NCI-H446 treated with DMSO at 0.1 percent for 48 hours (cell line): ENCODE measurements around the gene KRTAP9-8.
"Not testable (repeated sequence)": the region's sequence is repeated elsewhere in the genome, so short reads cannot be mapped to it uniquely, and the experiment has no call there.

Experiments used
- DNase-seq: peaks from one replicate; lab custom pipeline; 2025; lab: John Stamatoyannopoulos, UW

Gene KRTAP9-8

DNA sequence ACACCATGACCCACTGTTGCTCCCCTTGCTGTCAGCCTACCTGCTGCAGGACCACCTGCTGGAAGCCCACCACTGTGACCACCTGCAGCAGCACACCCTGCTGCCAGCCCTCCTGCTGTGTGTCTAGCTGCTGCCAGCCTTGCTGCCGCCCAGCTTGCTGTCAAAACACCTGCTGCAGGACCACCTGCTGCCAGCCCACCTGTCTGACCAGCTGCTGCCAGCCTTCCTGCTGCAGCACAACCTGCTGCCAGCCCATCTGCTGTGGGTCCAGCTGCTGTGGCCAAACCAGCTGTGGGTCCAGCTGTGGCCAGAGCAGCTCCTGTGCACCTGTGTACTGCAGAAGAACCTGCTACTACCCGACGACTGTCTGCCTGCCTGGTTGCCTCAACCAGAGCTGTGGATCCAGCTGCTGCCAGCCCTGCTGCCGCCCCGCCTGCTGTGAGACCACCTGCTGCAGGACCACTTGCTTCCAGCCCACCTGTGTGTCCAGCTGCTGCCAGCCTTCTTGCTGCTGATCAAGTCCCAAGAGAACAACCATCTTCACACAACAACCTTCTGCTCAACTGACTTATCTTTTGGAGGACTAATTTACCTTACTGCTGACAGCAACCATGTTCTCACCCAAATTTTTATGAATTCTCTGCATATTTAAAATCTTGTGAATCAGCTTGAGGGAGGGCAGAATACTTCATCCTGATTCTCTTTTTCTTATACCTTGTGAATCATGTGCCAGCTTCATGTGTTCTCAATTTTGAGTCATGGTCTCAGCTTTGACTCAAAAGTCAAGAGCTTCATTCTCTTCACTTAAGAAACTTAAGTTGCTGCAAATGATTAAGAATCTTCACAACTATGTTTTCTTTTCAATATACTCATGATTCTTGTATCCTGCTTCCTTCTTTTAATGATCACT lies 17.8 kb downstream of the KRTAP9-8 start, which contains the start of gene KRTAP9-9:
KRTAP9-9 (plus strand) TSS at position 4 of the 910 bp plus-strand sequence.
- DNase-seq, result not testable (repeated sequence)

GRCh38 chr17:41256291-41256685 lies 18.5 kb downstream of the KRTAP9-8 start:
- no peak for DNase-seq

DNA sequence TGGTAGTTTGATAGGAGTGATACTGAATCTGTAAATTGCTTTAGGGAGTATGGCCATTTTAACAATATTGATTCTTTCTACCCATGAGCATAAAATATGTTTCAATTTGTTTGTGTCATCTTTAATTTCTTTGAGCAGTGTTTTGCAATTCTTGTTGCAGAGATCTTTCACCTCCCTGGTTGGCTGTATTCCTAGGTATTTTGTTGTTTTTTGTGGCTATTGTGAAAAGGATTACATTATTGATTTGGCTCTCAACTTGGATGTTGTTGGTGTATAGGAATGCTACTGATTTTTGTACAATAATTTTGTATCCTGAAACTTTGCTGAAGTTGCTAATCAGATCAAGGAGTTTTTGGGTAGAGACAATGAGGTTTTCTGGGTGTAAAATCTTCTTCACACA lies 20.6 kb downstream of the KRTAP9-8 start:
- DNase-seq, result no peak

DNA sequence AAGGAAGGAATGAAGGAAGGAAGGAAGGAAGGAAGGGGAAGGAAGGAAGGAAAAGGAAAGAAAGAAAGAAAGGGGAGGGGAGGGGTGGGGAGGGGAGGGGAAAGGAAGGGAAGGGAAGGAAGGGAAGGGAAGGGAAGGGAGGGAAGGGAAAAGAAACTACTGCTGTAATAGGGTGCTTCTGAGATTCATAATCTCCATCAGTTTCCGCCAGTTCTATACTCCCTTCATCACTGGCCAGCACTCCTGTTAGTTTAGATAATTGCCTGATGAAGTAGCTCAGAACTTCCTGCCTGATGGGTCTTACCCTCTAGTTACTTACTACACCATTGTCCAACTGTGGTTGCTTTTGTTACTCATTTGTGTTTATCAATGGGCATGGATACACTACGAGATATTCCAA lies 25.4 kb downstream of the KRTAP9-8 start:
- no peak for DNase-seq

GRCh38 chr17:41264599-41264998 lies 26.8 kb downstream of the KRTAP9-8 start:
- no peak for DNase-seq

GRCh38 chr17:41265078-41265477 lies 27.3 kb downstream of the KRTAP9-8 start, which contains the start of gene KRTAP9-6:
Gene KRTAP9-6, plus strand, starts transcription at chr17:41265378. Its CDS starts 0 bp downstream, at chr17:41265378.
- DNase-seq, result no peak

GRCh38 chr17:41267711-41268110 lies 29.9 kb downstream of the KRTAP9-8 start:
- no peak for DNase-seq

DNA sequence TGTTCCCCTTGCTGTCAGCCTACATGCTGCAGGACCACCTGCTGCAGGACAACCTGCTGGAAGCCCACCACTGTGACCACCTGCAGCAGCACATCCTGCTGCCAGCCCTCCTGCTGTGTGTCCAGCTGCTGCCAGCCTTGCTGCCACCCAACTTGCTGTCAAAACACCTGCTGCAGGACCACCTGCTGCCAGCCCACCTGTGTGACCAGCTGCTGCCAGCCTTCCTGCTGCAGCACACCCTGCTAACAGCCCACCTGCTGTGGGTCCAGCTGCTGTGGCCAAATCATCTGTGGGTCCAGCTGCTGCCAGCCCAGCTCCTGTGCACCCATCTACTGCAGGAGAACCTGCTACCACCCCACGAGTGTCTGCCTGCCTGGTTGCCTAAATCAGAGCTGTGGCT lies 33.5 kb downstream of the KRTAP9-8 start:
- not testable (repeated sequence) for DNase-seq

DNA sequence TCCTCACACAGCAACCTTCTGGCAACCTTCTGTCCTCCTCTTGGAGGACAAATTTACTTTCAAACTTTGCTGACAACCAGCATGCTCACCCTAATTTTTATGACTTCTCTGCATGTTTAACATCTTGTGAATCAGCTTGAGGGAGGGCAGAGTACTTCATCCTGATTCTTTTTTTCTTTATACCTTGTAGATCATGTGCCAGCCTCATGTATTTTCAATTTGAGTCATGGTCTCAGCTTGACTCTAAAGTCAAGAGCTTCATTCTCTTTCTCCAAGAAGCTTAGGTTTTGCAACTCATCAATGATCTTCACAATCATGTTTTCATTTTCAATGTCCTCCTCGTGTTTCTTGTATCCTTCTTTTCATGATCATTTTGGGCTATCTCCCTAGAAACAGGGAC lies 34.1 kb downstream of the KRTAP9-8 start:
- no peak for DNase-seq

- DNase-seq, result not testable (repeated sequence)
Measured at GRCh38 chr17:41275648-41276190, 37.9 kb downstream of the KRTAP9-8 start, which contains the start of gene KRTAP9-7. Gene KRTAP9-7, plus strand, starts transcription at chr17:41275698. Its CDS starts 0 bp downstream, at chr17:41275698.

DNA sequence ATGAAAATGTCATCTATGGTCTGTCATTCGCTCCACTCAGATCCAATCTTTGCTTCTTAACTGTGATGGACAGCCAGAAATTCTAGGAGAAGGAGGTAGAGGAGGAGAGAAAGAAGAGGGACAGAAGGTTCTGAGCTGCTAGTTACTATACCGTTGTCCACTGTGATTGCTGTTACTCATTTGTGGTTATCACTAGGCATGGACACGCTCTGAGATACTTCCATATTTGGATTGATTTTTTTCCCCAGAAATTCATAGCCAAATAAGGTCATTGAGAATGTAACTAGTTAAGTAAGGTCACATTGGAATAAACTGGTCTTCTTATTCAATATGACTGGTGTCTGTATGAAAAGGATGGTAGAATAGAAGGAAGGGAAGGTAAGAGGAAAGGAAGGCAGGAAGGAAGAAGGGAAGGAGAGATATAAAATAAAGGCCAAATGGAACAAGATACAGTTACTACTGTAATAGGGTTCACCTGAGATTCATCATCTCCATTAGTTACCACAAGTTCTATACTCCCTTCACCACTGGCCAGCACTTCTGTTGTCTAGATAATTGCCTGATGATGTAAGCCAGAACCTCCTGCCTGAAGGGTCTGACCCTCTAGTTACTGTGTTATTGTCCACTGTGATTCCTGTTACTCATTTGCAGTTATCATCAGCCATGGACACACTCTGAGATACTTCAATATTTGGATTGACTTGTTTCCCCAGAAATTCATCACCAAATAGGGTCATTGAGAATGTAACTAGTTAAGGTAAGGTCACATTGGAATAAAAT lies 40.6 kb downstream of the KRTAP9-8 start:
- no peak for DNase-seq

DNA sequence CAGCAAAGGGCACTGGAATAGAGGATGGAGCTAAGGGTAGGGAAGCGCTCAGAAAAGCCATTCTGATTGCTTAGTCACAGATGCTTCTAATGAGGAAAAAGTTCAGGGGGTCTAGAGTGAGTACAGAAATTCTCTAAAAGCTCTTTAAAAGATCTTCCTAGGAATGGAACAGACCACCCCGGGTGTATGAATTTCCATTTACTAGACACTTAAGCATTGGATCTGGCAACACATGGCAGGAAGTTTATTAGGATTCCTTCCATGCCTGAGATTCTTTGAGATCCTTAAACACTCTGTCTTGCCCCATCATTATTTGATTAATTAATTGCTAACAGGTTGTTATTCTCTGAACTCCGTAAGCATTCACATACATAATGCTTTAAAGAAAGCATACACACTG lies 46.2 kb downstream of the KRTAP9-8 start:
- DNase-seq, result no peak

DNA sequence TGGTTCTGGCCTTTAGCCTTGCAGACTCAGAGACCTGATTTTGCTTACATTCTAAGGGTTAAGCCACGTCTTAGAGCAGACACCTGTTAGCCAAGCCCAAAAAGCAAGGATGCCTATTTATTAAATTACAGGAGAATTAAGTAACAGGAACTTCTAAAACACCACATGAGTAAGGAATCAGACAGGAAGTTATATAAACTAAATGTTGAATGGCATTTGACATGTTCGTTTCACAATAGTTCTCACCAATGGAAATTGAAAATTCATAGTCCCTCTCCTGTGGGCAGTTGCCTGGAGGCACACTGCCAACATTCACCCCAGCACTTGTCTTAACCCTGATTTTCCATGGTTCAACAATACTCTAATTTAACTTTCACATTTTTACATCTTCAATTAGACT lies 46.7 kb downstream of the KRTAP9-8 start:
- no peak for DNase-seq

DNA sequence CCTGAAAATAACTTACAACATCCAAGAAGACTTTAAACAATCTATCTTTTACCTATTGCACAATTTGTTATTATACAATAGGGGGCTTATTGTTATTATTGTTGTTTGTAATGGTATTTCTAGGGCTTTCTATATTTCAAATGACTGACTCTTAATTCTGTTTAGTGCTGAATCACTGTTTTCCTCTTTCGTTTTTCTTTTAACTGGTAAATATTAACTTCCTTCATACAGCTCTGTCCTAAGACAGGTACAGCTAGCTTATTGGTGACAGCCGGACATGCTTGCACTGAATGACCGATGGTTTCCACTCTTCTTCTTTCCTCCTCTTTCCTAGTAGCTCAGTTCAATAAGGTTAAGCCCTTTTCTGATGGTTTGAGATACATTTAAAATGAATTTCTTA lies 49.3 kb downstream of the KRTAP9-8 start:
- DNase-seq, result no peak
